Dedifferentiated amniotic fluid mesenchymal stem cell (primary cell): Measurements from ENCODE around the gene C5.

Experiments used
- DNase-seq: peaks from one replicate; pipeline ENCODE4 v3.0.0-alpha.2; 2016; ENCODE audit errors: extremely low spot score

Gene C5

GRCh38 chr9:120910643-120911042 lies 139.4 kb downstream of the C5 start:
- DNase-seq, result no peak

DNA sequence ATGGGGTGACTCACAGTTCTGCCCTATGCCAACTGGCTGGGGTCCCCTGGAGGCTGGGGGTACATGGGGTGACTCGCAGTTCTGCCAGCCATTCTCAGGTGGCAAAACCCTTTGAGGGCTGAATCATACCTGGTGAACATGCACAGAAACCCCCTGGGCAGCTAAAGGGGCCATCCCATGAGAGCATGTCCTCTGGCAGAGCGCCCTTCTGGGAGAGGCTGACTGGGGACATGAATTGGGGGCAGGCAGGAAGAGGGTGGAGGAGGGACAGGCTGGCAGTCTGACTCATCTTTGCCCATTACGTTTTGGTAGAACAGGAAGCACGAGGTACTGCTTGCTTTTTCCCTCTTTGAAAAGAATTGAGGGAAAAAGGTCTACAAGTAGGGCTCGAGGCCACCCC lies 140.2 kb downstream of the C5 start:
- no peak for DNase-seq

DNA sequence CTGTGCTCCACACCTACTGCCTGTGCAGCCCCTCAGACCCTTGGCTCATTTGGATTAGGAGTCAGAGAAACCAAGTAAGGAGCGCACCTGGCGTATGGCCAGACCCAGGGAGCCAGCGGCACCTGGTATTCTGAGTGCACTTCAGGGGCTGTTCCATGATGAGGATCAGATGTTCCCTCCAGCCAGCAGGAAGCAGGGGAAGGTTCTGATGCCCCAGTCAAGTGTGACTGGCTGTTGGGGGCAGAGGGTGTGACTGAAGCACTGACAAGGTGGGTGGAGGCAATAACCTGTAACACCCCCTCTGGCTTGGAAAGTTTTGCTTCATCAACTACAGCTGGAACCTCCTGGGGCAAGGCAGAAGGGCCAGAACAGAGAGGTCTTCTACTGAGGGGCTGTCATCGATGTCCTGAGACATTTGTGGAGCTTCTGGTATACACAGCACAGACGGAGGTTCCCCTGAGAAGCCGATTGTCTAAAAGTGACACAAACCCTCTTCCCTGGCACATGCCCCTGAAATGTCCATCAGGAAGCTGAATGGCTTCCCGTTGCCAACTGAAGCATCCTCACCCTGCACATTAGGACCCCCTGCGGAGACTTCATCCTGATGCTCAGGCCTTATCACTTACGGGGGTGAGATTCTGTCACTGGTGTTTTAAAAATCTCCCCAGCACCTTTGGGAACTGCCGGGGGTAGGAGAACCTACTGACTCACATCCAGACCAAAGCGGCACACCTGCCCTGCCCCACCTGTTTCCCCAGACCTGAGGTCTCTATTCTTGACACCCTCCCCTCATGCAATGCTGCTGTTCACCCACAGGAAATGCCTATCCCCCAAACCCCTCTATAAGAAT lies 144.5 kb downstream of the C5 start:
- DNase-seq, result no peak

DNA sequence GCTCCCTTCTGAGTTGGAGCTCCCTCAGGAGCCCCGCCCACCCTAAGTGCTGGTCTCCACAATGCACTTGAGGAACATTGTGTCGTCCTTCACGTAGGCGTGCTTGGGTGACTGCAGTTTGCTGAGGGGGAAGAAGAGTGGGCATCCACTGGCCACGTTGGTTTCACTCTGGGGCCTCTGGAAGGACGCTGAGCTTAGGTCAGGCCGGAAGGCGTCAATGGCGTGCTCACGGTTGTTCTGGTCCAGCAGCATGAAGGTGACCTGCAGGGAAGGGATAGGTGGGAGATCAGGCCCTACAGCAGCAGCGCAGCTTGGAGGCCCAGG lies 145.1 kb downstream of the C5 start:
- DNase-seq, result no peak

- DNase-seq, result no peak
Measured at GRCh38 chr9:120904061-120904977, 145.8 kb downstream of the C5 start.

DNA sequence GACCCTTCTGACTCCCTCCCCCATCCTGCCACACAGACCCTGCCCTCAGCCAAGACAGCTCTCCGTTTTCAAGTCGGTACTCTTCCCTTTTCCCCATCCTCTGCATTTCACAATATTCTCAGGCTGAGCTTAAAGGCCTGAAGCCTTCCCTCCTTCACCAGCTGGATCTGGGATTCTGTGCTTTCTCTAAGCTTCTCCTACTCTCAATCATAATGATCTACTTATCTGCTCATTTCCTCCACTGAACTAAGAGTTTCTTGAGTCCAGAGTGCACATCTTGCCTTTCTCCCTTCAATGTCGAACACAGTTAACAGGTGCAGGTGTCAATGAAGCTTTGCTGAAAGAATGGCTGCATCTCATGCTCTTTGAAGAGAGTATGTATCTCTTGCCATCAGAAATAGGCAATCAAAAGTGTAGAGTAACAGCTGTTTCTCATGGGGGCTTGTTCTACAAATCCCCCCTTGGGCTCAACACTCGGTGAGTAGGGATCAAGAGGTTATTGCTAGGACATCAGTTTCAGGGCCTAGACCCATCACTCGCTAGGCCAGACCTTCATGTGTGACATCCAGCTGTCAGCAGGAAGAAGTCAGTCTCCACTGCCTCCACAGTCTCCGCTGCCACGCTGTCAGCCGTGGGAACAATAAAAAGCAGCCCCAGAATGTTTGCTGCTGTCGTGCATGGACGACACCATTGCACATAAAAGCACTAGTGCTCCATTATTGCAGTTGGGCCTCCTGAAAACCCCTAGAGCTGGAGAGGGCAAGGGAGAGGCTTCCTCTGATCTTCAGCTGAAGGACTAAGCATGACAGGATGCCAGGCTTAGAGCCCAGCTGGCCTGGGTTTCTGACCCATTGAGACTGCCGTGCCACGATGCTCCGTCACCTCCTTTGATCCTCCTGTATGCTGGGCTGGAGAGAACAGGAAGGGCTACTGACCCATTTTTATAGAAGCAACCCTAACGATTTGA lies 147.2 kb downstream of the C5 start:
- DNase-seq, result no peak
